ENCODE results near the gene NTSR1. TPM values are rescaled to one million over a fixed set of nuclear protein-coding genes. Genes with fewer than 3 reads are reported as not detected.

NTSR1 gene
- total RNA-seq, 1 donor from 2014 or later = 0.26 TPM

- H3K27ac Mint-ChIP-seq = no peak overlapping the region
Measured at GRCh38 chr20:62697468-62697912, 11.1 kb upstream of the NTSR1 start.

GRCh38 chr20:62698231-62698630 is 10.4 kb upstream of the NTSR1 start:
- DNase-seq (ENCODE audit: low spot score) = no peak
- H3K27me3 ChIP-seq = no peaks in the 10 kb centered on the region
- H2AFZ ChIP-seq (replicated peaks) = no peak overlapping the region
- H3F3A ChIP-seq (ENCODE audit: low read depth) = no peaks in the 10 kb centered on the region
- no peak overlapping the region for H3K4me2 ChIP-seq
- H3K27me3 Mint-ChIP-seq (ENCODE audit: insufficient read depth, low read depth) = peaks cover 16% of the 10 kb centered on the region
- no peaks in the 10 kb centered on the region for H4K20me1 ChIP-seq (ENCODE audit: low read depth)
- no peak for TF ChIP-seq CTCF (IDR thresholded peaks at IDR 0.05)
- no peak for TF ChIP-seq EZH2 (IDR thresholded peaks at IDR 0.05)
- TF ChIP-seq EZH2phosphoT487 (IDR thresholded peaks at IDR 0.05) = no peak
- peaks cover 3% of the 10 kb centered on the region for H3K4me1 ChIP-seq
- H3K27ac Mint-ChIP-seq = no peak overlapping the region
- H3K9ac ChIP-seq = no peak overlapping the region
- H3K36me3 ChIP-seq = no peaks in the 10 kb centered on the region
- peaks cover 2% of the 10 kb centered on the region for H3K9me3 Mint-ChIP-seq
- H3K36me3 Mint-ChIP-seq = no peaks in the 10 kb centered on the region
- no peaks in the 10 kb centered on the region for H3K9me3 ChIP-seq (ENCODE audit: low read depth)
- H3K4me1 Mint-ChIP-seq = peaks cover 14% of the 10 kb centered on the region
- H3K27ac ChIP-seq = no peak overlapping the region
- no peak overlapping the region for H3K4me3 ChIP-seq
- no peaks in the 10 kb centered on the region for H3K79me2 ChIP-seq (ENCODE audit: low read depth)
- no peak overlapping the region for H3K4me3 Mint-ChIP-seq

More at GRCh38 chr20:62697468-62697912, 11.1 kb upstream of the NTSR1 start:
- Histone ChIP-seq H3K27ac (no peak overlapping the region), H3K9me3 (ENCODE audit: low read depth) (no peaks in the 10 kb centered on the region), H3K27me3 (no peaks in the 10 kb centered on the region), H3K4me3 (no peak overlapping the region), H3K4me2 (no peak overlapping the region), H3F3A (ENCODE audit: low read depth) (no peaks in the 10 kb centered on the region), H3K4me1 (peaks cover 3% of the 10 kb centered on the region), H3K36me3 (no peaks in the 10 kb centered on the region), H2AFZ (replicated peaks) (no peak overlapping the region), H3K79me2 (ENCODE audit: low read depth) (no peaks in the 10 kb centered on the region), H3K9ac (no peak overlapping the region), H4K20me1 (ENCODE audit: low read depth) (no peaks in the 10 kb centered on the region)
- Mint-ChIP-seq H3K4me1 (peaks cover 11% of the 10 kb centered on the region), H3K9me3 (peaks cover 2% of the 10 kb centered on the region), H3K36me3 (no peaks in the 10 kb centered on the region), H3K27me3 (ENCODE audit: insufficient read depth, low read depth) (peaks cover 19% of the 10 kb centered on the region), H3K4me3 (no peak overlapping the region)
- no peak for TF ChIP-seq EZH2phosphoT487 (IDR thresholded peaks at IDR 0.05)
- no peak for TF ChIP-seq CTCF (IDR thresholded peaks at IDR 0.05)
- TF ChIP-seq EZH2 (IDR thresholded peaks at IDR 0.05) = no peak
- no peak for DNase-seq (ENCODE audit: low spot score)

GRCh38 chr20:62699296-62699695 is 9.3 kb upstream of the NTSR1 start:
- no peaks in the 10 kb centered on the region for H3K36me3 Mint-ChIP-seq
- Histone ChIP-seq H3K79me2 (ENCODE audit: low read depth) (no peaks in the 10 kb centered on the region), H2AFZ (replicated peaks) (no peak overlapping the region), H3K9me3 (ENCODE audit: low read depth) (no peaks in the 10 kb centered on the region), H3K27ac (no peak overlapping the region), H3K36me3 (no peaks in the 10 kb centered on the region), H3K4me1 (peaks cover 3% of the 10 kb centered on the region), H3K4me3 (no peak overlapping the region), H3F3A (ENCODE audit: low read depth) (no peaks in the 10 kb centered on the region), H3K4me2 (no peak overlapping the region), H3K9ac (no peak overlapping the region), H3K27me3 (no peaks in the 10 kb centered on the region), H4K20me1 (ENCODE audit: low read depth) (no peaks in the 10 kb centered on the region)
- peaks cover 16% of the 10 kb centered on the region for H3K4me1 Mint-ChIP-seq
- peaks cover 2% of the 10 kb centered on the region for H3K9me3 Mint-ChIP-seq
- TF ChIP-seq EZH2phosphoT487 (IDR thresholded peaks at IDR 0.05) (no peak), EZH2 (IDR thresholded peaks at IDR 0.05) (no peak), CTCF (IDR thresholded peaks at IDR 0.05) (no peak)
- no peak for DNase-seq (ENCODE audit: low spot score)
- peaks cover 16% of the 10 kb centered on the region for H3K27me3 Mint-ChIP-seq (ENCODE audit: insufficient read depth, low read depth)
- H3K4me3 Mint-ChIP-seq = no peak overlapping the region
- H3K27ac Mint-ChIP-seq = no peak overlapping the region

All from neural progenitor cell (in vitro differentiated cells).